T-helper 17 cell (primary cell): Measurements from ENCODE around the gene PKHD1. TPM values are rescaled to one million over a fixed set of nuclear protein-coding genes. Genes with fewer than 3 reads are reported as not detected.

Source experiments
- ATAC-seq: fragments of 150-1000 bp; cut with Tn5 transposase; 2 replicates; pipeline ENCODE4 v1.10.0; 2021; ENCODE audit warnings: mild to moderate bottlenecking, moderate library complexity
- DNase-seq, 3 donors: peaks; one replicate each; pipeline versions ENCODE4 v3.0.0 to v3.0.0-alpha.2; 2020 to 2021
- H3K9me3 ChIP-seq: one replicate; pipeline ENCODE4 v1.7.0; 2013; ENCODE audit warnings: low read length, mild to moderate bottlenecking; ENCODE audit not compliant: control insufficient read depth, poor library complexity, severe bottlenecking
- H3K27ac Mint-ChIP-seq: one replicate; pipeline ENCODE4 v1.8.0; 2022; ENCODE audit warnings: mild to moderate bottlenecking, moderate library complexity, mixed read lengths
- H3K27me3 Mint-ChIP-seq: one replicate; pipeline ENCODE4 v1.8.0; 2022; ENCODE audit warnings: mixed read lengths
- H3K36me3 Mint-ChIP-seq: one replicate; pipeline ENCODE4 v1.8.0; 2022; ENCODE audit warnings: low read depth, mixed read lengths
- H3K4me1 Mint-ChIP-seq: one replicate; pipeline ENCODE4 v1.8.0; 2022; ENCODE audit warnings: mild to moderate bottlenecking, mixed read lengths
- H3K4me3 Mint-ChIP-seq: one replicate; pipeline ENCODE4 v1.8.0; 2022; ENCODE audit warnings: mild to moderate bottlenecking, moderate library complexity, mixed read lengths
- total RNA-seq, 4 donors: library from RNA in 2 of 4; stranded (reverse) in 2 of 4; gene quantifications; one replicate each; pipeline ENCODE4 v1.2.3 and lab custom pipeline; 2022 to 2026

PKHD1 gene
- total RNA-seq, 2 donors from 2014 or later, result 0.02 TPM; not detected in 1

- no peak overlapping the region for H3K27ac Mint-ChIP-seq
- ATAC-seq, result no peak
- peaks cover 2% of the 10 kb centered on the region for H3K9me3 ChIP-seq
- DNase-seq, result no peak
- no peak overlapping the region for H3K4me3 Mint-ChIP-seq
- no peaks in the 10 kb centered on the region for H3K4me1 Mint-ChIP-seq
- H3K27me3 Mint-ChIP-seq, result peaks cover 6% of the 10 kb centered on the region
- H3K36me3 Mint-ChIP-seq, result peaks cover 4% of the 10 kb centered on the region
These were observed 256.7 kb downstream of the PKHD1 start for GRCh38 chr6:51830666-51831065.

DNA sequence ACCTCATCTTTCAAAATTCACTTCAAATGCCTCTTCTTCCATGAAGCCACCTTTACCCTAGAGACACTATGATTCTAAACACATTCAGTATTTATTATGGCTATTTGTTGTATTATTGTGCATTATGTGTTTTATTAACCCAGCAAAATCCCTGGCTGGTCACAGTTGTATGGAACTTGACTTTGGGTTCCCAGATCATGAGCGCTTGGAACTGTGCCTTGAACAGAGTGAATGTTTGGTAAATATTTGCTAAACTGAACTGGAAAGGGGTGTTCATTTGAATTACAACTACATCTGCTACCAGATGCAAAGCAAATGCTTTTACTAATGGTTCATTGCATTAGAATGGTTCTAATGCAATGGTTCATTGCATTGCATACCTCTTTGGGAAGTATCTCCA is 259.8 kb downstream of the PKHD1 start:
- no peak for DNase-seq
- Mint-ChIP-seq H3K4me1 (no peaks in the 10 kb centered on the region), H3K36me3 (no peaks in the 10 kb centered on the region), H3K27me3 (peaks cover 15% of the 10 kb centered on the region), H3K4me3 (no peak overlapping the region), H3K27ac (no peak overlapping the region)
- no peak for ATAC-seq
- H3K9me3 ChIP-seq, result peaks cover 2% of the 10 kb centered on the region

GRCh38 chr6:51824940-51825339 is 262.5 kb downstream of the PKHD1 start:
- H3K4me3 Mint-ChIP-seq, result no peak overlapping the region
- no peak for DNase-seq
- no peaks in the 10 kb centered on the region for H3K36me3 Mint-ChIP-seq
- H3K27me3 Mint-ChIP-seq, result peaks cover 18% of the 10 kb centered on the region
- peaks cover 2% of the 10 kb centered on the region for H3K9me3 ChIP-seq
- H3K4me1 Mint-ChIP-seq, result no peaks in the 10 kb centered on the region
- no peak overlapping the region for H3K27ac Mint-ChIP-seq
- no peak for ATAC-seq

DNA sequence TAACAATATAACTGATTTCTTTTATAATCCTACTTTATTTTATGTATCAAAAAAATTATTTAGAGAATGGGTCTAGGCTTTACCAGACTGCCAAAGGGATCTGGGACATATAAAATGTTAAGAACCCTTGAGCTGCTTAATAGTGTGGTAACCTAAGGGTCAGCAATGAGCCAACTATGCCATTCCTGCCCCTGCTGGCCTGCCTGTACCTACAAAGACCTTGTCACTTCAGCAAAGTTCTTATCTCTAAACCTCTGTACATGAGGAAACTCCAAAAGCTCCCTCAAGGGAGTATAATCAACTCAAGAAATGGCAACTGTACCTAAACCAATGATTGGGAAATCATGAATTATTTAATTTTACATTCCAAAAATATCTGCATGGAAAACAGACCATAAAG is 266.9 kb downstream of the PKHD1 start:
- no peaks in the 10 kb centered on the region for H3K36me3 Mint-ChIP-seq
- H3K4me3 Mint-ChIP-seq, result no peak overlapping the region
- H3K27ac Mint-ChIP-seq, result no peak overlapping the region
- peaks cover 22% of the 10 kb centered on the region for H3K27me3 Mint-ChIP-seq
- no peaks in the 10 kb centered on the region for H3K4me1 Mint-ChIP-seq
- no peak for DNase-seq
- ATAC-seq, result no peak
- H3K9me3 ChIP-seq, result no peaks in the 10 kb centered on the region

DNA sequence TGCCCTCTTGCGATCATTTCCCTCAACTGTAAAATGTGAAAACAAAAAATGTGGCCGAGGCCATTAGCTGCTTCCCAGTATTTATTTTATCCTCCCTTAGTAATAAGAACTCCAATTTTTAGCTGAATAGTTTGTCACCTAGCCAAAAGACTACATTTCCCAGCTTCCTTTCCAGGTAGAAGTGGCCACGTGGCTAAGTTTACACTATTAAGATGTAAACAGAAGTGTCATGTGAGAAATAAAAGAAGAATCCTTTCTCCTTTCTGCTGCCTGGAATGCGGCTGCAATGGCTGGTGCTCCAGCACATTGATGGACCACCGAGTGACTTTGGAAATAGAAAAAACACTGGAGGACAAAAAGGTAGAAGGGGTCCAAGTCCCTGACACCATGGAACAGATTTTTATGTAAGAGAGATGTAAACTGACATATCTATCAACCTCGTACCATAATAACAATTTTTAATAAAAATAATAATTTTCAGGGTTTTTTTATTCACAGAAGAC is 268.8 kb downstream of the PKHD1 start:
- Mint-ChIP-seq H3K27ac (no peak overlapping the region), H3K4me1 (no peaks in the 10 kb centered on the region), H3K27me3 (peaks cover 22% of the 10 kb centered on the region), H3K4me3 (no peak overlapping the region), H3K36me3 (no peaks in the 10 kb centered on the region)
- no peaks in the 10 kb centered on the region for H3K9me3 ChIP-seq
- no peak for ATAC-seq
- no peak for DNase-seq

DNA sequence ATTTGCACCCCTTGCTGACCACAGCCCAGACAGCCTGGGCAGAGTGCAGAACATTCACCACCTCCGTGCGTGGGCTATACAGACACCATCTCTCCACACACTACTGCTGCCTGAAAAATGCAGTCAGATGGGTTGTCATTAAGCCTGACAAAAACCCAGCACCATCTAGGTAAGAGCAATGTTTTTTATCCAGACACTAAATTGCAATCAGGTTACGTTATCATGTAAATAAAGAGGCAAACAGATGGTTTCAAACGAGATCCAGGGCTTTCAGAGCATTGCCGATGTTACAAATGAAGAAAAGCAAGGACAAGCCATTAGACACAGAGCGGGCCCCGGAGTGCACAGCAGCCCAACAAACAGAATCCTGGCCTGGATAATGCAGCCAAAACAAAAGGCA is 269.6 kb downstream of the PKHD1 start:
- H3K9me3 ChIP-seq, result no peaks in the 10 kb centered on the region
- DNase-seq (no peak), ATAC-seq (no peak)
- Mint-ChIP-seq H3K36me3 (no peaks in the 10 kb centered on the region), H3K27me3 (peaks cover 16% of the 10 kb centered on the region), H3K4me1 (no peaks in the 10 kb centered on the region), H3K27ac (no peak overlapping the region), H3K4me3 (no peak overlapping the region)

GRCh38 chr6:51814418-51814817 is 273.0 kb downstream of the PKHD1 start:
- ATAC-seq (no peak), DNase-seq (no peak)
- H3K9me3 ChIP-seq, result no peaks in the 10 kb centered on the region
- Mint-ChIP-seq H3K4me1 (no peaks in the 10 kb centered on the region), H3K4me3 (no peak overlapping the region), H3K36me3 (no peaks in the 10 kb centered on the region), H3K27ac (no peak overlapping the region), H3K27me3 (peaks cover 10% of the 10 kb centered on the region)

DNA sequence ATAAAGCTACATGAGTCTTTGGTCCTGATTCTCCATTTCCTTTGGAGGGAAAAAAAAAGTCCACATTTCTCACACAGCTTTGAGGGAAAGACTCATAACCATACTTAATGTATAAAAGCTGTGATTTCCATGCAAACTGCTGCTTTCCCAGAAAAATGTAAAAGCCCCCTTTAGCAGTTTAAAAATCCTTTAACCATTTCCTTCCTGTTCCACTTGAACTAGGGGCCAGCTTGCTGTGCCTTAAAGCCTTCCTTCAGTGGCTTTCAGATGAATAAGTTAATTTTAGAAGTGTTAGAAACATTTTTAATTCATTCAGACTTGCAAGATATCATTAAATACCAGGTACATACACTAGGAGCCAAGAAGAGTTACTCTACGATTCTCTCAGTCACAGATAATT is 273.5 kb downstream of the PKHD1 start:
- Mint-ChIP-seq H3K27me3 (peaks cover 10% of the 10 kb centered on the region), H3K36me3 (no peaks in the 10 kb centered on the region), H3K4me3 (no peak overlapping the region), H3K4me1 (no peaks in the 10 kb centered on the region), H3K27ac (no peak overlapping the region)
- DNase-seq (no peak), ATAC-seq (no peak)
- H3K9me3 ChIP-seq, result no peaks in the 10 kb centered on the region

GRCh38 chr6:51812231-51812630 is 275.2 kb downstream of the PKHD1 start:
- H3K9me3 ChIP-seq, result no peaks in the 10 kb centered on the region
- H3K27me3 Mint-ChIP-seq, result peaks cover 8% of the 10 kb centered on the region
- ATAC-seq, result no peak

DNA sequence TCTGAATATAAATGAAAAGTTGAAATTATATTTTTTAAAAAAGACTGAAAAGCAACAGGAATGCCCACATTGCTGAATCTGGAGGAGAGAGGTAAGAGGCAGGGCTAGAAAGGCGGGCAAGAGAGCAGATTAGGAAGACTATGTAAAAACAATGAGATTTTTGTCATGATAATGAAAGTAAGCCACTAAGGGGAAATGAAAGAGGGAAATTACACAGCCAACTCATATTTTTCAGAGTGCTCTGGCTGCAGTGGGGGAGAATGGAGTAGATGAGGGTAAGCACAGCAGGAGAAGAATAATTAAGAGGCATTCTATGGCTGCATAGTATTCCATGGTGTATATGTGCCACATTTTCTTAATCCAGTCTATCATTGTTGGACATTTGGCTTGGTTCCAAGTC is 281.9 kb downstream of the PKHD1 start:
- H3K27ac Mint-ChIP-seq, result no peak overlapping the region
- no peaks in the 10 kb centered on the region for H3K27me3 Mint-ChIP-seq
- no peaks in the 10 kb centered on the region for H3K9me3 ChIP-seq
- no peak overlapping the region for H3K4me3 Mint-ChIP-seq
- no peaks in the 10 kb centered on the region for H3K4me1 Mint-ChIP-seq
- H3K36me3 Mint-ChIP-seq, result no peaks in the 10 kb centered on the region
- DNase-seq (no peak), ATAC-seq (no peak)

More at GRCh38 chr6:51812231-51812630, 275.2 kb downstream of the PKHD1 start:
- Mint-ChIP-seq H3K27ac (no peak overlapping the region), H3K4me3 (no peak overlapping the region), H3K4me1 (no peaks in the 10 kb centered on the region), H3K36me3 (no peaks in the 10 kb centered on the region)
- no peak for DNase-seq

DNA sequence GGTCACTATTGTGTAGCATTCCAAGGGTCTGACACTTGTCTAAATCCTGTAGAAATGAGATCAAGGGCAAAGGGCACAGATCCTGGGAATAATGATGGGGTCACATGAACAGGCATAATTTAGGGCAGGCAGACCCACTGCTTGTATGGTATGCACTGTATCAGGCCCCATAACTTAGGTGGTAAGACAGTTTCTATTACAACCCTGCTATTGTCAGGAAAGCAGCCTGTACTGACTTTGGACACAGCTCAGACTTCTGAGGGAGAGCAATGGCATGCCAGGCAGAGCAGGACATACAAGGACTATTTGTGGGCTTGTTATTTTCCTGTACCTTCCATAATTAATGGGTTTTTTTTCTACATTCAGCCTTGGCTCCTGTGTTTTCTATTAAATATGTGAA is 286.8 kb downstream of the PKHD1 start:
- Mint-ChIP-seq H3K27me3 (no peaks in the 10 kb centered on the region), H3K4me1 (no peaks in the 10 kb centered on the region), H3K27ac (no peak overlapping the region), H3K4me3 (no peak overlapping the region), H3K36me3 (no peaks in the 10 kb centered on the region)
- DNase-seq (no peak), ATAC-seq (no peak)
- H3K9me3 ChIP-seq, result no peaks in the 10 kb centered on the region

DNA sequence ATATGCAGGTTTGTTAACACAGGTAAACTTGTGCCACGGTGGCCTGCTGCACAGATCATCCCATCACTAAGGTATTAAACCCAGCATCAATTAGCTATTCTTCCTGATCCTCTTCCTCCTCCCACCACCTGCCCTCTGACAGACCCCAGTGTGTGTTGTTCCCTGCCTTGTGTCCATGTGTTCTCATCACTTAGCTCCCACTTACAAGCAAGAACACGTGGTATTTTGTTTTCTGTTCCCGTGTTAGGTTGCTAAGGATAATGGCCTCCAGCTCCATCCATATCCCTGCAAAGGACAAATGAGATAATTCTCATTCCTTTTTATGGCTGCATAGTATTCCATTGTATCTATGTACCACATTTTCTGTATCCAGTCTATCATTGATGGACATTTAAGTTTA is 294.0 kb downstream of the PKHD1 start:
- no peaks in the 10 kb centered on the region for H3K9me3 ChIP-seq
- ATAC-seq (no peak), DNase-seq (no peak)
- Mint-ChIP-seq H3K27ac (no peak overlapping the region), H3K27me3 (no peaks in the 10 kb centered on the region), H3K4me1 (no peaks in the 10 kb centered on the region), H3K36me3 (no peaks in the 10 kb centered on the region), H3K4me3 (no peak overlapping the region)

DNA sequence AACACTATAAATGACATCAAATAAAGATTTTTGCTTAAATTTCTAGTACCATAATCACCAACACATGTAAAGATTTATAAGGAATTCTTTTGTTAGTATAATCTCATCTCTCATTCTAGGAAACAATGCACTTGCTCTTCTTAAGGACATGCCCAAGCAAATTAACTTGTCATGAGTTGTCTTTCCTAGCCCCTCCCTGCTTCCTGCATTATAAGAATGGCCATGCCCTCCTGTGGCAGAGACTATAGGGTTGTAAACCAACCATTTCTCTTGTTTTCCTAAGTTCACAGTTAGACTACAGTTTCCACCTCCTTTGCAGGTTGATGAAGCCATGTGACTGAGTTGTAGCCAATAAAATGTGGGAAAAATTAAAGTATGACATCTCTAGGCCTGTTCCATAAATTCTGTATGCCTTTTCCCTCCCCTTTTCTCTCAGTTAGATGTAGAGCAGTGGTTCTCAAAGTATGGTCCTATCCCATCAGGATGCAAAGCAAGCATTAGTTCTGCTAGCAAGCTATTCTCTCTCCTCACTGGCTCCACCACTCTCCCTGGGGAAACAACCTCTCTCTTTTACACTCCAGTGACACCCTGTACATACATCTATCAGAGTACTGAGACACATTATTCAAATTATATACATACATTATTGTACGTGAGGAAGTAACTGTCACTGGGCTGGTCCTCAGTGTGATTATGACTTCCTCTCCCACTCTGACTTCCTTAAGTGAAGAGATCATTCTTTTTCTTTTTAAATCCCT is 295.0 kb downstream of the PKHD1 start:
- ATAC-seq, result no peak
- H3K9me3 ChIP-seq, result no peaks in the 10 kb centered on the region
- Mint-ChIP-seq H3K4me1 (no peaks in the 10 kb centered on the region), H3K4me3 (no peak overlapping the region), H3K27me3 (no peaks in the 10 kb centered on the region), H3K27ac (no peak overlapping the region), H3K36me3 (no peaks in the 10 kb centered on the region)
- no peak for DNase-seq

- no peak overlapping the region for H3K4me3 Mint-ChIP-seq
- no peak overlapping the region for H3K27ac Mint-ChIP-seq
- H3K36me3 Mint-ChIP-seq, result no peaks in the 10 kb centered on the region
- no peaks in the 10 kb centered on the region for H3K9me3 ChIP-seq
- no peaks in the 10 kb centered on the region for H3K4me1 Mint-ChIP-seq
- ATAC-seq (no peak), DNase-seq (no peak)
- H3K27me3 Mint-ChIP-seq, result no peaks in the 10 kb centered on the region
These were observed 296.5 kb downstream of the PKHD1 start for GRCh38 chr6:51790946-51791345.
